ENCODE measurements around the gene MAP3K14.

DNA sequence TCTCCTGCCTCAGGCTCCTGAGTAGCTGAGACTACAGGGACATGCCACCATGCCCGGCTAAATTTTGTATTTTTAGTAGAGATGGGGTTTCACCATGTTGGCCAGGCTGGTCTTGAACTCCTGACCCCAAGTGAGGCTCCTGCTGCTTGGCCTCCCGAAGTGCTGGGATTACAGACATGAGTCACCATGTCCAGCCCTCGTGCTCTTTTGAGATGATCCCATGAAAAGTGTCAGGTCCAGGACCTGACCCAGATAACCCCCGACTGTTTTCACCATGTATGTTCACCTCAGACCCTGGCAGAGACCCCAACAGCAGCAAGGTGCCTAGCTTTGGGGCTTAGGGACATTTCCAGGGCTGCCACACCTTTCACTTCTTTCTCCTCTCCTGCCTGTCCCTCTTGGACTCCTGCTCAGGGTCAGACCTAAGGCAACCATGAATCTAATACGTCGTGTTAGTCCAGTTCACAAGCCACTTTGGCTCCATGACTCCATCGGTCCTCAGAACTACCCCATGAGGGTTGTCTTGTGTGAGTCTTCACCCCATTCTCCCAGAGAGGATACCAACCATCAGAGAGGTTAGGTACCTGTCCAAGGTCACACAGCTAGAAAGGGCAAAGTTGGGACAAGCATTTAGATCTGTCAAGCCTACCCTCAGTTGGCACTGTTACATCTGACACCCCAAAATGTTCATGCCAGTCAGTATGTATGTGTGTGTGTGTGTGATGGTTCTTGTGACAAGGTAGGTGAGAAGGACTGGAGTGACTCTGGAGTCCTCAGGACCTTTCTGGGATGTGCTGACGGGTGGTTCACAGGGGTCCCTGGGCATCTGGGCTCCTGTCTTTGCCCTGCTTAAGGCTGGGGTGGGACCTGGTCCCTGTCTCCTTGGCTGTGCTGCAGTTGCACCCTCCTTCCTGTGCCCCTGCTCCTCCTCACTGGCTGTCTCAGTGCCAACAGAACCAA lies 23.1 kb upstream of the MAP3K14 start:
- TF ChIP-seq, protein P1, sequence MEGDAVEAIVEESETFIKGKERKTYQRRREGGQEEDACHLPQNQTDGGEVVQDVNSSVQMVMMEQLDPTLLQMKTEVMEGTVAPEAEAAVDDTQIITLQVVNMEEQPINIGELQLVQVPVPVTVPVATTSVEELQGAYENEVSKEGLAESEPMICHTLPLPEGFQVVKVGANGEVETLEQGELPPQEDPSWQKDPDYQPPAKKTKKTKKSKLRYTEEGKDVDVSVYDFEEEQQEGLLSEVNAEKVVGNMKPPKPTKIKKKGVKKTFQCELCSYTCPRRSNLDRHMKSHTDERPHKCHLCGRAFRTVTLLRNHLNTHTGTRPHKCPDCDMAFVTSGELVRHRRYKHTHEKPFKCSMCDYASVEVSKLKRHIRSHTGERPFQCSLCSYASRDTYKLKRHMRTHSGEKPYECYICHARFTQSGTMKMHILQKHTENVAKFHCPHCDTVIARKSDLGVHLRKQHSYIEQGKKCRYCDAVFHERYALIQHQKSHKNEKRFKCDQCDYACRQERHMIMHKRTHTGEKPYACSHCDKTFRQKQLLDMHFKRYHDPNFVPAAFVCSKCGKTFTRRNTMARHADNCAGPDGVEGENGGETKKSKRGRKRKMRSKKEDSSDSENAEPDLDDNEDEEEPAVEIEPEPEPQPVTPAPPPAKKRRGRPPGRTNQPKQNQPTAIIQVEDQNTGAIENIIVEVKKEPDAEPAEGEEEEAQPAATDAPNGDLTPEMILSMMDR (IDR thresholded peaks at IDR 0.05), result no peak
- no peak for TF ChIP-seq EZH2 (IDR thresholded peaks at IDR 0.05)

Data from neural progenitor cell (in vitro differentiated cells).